SK-N-MC (cell line): ENCODE data around the gene SNX17.
A peak's percentile ranks its signal among the peaks of the same experiment; 100 is the strongest.

Source experiments
- EZH2 ChIP-seq: fragments of 200-600 bp; sonication (generic); IDR thresholded peaks from one replicate; pipeline ENCODE4 v1.6.1; 2017; ENCODE audit warnings: antibody characterized with exemption
- FOXP2 ChIP-seq: optimal IDR thresholded peaks from 2 replicates; pipeline ENCODE3; 2011; ENCODE audit warnings: mild to moderate bottlenecking, moderate library complexity; ENCODE audit not compliant: insufficient read depth; ENCODE audit errors: extremely low read length, control extremely low read depth
- POLR2AphosphoS5 ChIP-seq: IDR thresholded peaks from 2 replicates; pipeline ENCODE4 v1.6.1; 2012; ENCODE audit warnings: mild to moderate bottlenecking, low read depth, low read length, borderline replicate concordance

GRCh38 chr2:27376866-27377617 lies 6.6 kb downstream of the SNX17 start:
- no peak for TF ChIP-seq EZH2
- peak; percentile 32; the same call in 1 of the 2 replicates for TF ChIP-seq POLR2AphosphoS5
- no peak for TF ChIP-seq FOXP2
